KOPT-K1 (cell line): Measurements from ENCODE around the gene LY6G5C.

Experiments
- H3K27ac ChIP-seq: fragments of 200-600 bp; sonication (generic); 2 replicates; pipeline ENCODE4 v1.5.1; 2016; ENCODE audit warnings: antibody characterized with exemption, mild to moderate bottlenecking, low read depth, low read length; ENCODE audit not compliant: poor library complexity, severe bottlenecking
- H3K36me3 ChIP-seq: fragments of 200-600 bp; sonication (generic); 2 replicates; pipeline ENCODE4 v1.5.1; 2017; ENCODE audit warnings: antibody characterized with exemption, mild to moderate bottlenecking, low read length, moderate library complexity; ENCODE audit not compliant: insufficient read depth
- H3K9me3 ChIP-seq: fragments of 200-600 bp; sonication (generic); 2 replicates; pipeline ENCODE4 v1.5.1; 2017; ENCODE audit warnings: antibody characterized with exemption, low read length, mild to moderate bottlenecking; ENCODE audit not compliant: insufficient read depth, poor library complexity, severe bottlenecking

The LY6G5C gene

DNA sequence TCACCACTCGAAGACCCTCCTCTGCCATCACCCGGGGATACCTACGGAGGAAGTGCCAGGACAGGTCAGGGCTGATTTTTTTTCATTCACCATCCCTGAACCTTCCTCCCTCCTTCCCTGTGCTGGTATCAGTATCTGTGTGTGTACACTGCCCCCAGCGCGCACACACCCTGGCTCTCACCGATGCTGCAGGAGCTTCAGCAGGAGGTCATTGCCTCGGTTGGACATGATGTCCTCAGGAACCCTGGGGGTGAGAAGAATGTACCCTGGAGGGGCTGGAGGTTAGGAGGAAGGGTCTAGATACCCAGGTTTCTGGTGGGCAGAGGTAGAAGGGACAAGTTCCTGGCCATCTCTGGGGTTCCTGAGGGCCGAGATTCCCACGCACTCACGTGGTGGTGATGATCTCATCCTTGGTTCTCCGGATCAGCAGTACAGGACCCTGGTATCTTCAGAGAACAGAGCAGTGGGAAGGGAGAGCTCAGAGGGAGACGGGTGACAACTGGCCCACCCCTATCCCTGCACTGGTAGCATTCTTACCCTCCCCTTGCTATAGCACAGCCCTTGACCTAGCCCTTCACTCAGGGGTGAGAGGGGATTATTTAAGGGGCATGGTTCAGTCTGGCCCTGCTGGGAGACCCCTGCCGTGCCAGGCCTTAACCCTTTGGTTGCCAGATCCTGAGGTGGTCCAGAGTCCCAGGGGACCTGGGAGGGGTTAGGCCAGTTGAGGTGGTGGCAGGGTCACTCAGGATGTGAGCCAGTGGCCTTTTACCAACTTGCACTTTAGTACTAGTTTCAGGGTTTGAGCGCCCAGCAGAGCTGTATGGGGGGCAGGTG, 7.2 kb upstream of the LY6G5C start:
- Histone ChIP-seq H3K27ac (no peak overlapping the region), H3K36me3 (peaks cover 97% of the 10 kb centered on the region), H3K9me3 (no peaks in the 10 kb centered on the region)

DNA sequence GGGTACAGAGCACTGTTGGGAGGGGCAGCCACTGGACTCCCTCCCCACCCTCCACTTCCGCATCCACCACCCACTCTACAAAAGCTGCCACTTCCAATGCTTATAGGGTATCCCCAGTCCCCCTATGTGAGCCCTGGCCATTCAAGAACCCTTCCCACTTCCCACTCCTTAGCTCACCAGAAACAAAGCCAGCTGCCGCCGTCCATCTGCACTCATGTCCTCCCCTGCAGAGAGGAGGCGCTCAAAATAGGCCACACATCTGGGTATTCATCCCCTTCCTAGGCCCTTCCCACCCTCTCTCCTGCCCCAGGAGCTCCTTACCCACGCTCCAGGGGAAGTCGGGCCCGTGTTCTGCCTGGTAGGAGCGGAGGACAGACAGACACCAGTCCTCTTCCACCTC, 6.5 kb upstream of the LY6G5C start:
- Histone ChIP-seq H3K36me3 (peaks cover 92% of the 10 kb centered on the region), H3K27ac (no peak overlapping the region), H3K9me3 (no peaks in the 10 kb centered on the region)

- H3K27ac ChIP-seq = no peak overlapping the region
- H3K36me3 ChIP-seq = peaks cover 83% of the 10 kb centered on the region
These were observed 5.6 kb upstream of the LY6G5C start for GRCh38 chr6:31686483-31686882.

DNA sequence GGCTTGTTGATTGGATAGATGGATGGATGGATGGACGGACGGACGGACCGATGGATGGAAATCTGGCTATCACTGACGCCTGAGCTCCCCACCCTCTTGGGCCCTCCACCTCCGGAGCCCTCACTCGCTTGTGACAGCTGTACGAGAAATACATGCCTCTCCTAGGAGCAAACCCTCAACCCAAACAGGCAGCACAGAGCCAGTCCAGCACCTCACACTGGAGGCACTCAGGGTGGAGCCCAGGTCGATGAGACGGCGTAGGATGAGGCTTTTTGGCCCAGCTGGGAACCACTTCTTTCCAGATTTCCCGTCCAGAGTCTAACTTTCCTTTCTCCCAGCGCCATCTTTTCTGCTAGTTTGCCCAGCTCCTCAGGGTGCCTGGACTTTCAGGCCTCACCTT, 2.7 kb upstream of the LY6G5C start:
- H3K27ac ChIP-seq = no peak overlapping the region
- peaks cover 55% of the 10 kb centered on the region for H3K36me3 ChIP-seq
- no peaks in the 10 kb centered on the region for H3K9me3 ChIP-seq

More at GRCh38 chr6:31686483-31686882, 5.6 kb upstream of the LY6G5C start:
- H3K9me3 ChIP-seq = no peaks in the 10 kb centered on the region

DNA sequence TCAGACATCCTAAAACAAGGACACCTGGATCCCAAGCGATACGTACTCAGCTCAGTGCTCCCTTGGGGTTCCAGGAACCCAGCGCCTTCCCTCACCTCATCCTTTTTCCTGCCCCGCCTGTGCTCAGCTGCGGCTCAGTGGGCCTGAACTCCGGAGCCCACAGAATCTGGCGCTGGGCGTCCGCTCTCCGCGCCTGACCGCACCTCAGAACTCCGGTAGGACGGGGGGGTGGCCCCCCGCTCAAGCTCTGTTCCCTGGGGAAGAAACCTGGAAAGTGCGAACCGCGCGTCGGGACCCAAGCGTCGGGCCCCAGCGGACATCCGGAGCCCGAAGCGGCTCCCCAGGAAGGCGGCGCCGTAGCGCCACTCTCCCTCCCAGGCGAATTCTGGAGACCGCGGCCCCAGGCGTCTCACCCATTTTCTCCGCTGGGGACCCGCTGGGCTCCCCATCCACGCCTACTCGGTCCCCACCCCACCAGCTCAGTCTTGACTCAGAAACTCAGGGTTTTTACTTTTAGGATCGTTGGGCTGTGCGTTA, 336 bp upstream of the LY6G5C start:
- Histone ChIP-seq H3K9me3 (no peaks in the 10 kb centered on the region), H3K27ac (no peak overlapping the region), H3K36me3 (peaks cover 31% of the 10 kb centered on the region)

DNA sequence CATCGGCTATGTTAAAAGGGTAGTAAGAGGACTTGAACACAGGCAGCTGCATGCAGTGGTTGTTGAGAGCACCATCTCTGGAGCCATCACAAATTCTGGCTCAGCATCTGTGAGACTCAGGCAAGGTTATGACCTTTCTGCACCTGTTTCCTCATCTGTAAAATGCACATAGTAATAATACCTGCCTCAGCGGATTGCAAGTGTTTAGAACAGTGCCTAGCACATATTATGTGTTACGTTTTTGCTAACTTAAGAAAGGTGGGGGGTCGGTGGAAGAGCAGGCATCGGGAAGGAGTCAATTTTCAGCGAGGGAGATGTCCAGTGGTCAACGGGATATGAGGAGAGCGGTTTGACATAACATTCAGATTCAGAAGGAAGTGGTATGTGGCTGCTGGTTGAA, 2.9 kb downstream of the LY6G5C start:
- Histone ChIP-seq H3K9me3 (no peaks in the 10 kb centered on the region), H3K27ac (no peak overlapping the region), H3K36me3 (peaks cover 21% of the 10 kb centered on the region)

DNA sequence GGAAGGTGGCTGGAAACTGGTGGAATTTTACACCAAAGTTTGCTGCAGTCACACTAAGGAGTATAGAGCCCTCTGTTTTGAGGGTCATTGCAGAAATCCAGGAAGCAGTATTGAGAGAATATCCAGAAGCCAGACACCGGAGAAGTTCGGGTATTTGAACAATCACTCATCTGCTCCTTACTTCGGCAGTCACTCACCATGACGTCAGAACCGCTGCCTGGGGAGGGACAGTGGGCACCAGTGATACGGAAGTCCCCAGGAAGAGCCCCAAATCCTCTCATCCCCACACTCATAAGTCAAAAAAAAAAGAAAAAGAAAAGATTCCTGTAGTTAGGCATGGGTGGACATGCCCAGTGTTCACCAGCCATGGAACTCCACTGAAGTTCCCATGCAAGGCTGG, 4.0 kb downstream of the LY6G5C start:
- H3K27ac ChIP-seq = no peak overlapping the region
- peaks cover 31% of the 10 kb centered on the region for H3K36me3 ChIP-seq
- no peaks in the 10 kb centered on the region for H3K9me3 ChIP-seq

GRCh38 chr6:31676322-31676903, 4.5 kb downstream of the LY6G5C start:
- Histone ChIP-seq H3K27ac (no peak overlapping the region), H3K9me3 (no peaks in the 10 kb centered on the region), H3K36me3 (peaks cover 35% of the 10 kb centered on the region)

GRCh38 chr6:31669676-31670075, 11.2 kb downstream of the LY6G5C start, which contains the start of gene LY6G5B:
Gene LY6G5B, plus strand, starts transcription at chr6:31669976. Its CDS starts 975 bp downstream, at chr6:31670951.
- Histone ChIP-seq H3K36me3 (peaks cover 77% of the 10 kb centered on the region), H3K27ac (no peak within 1 kb of the TSS)

DNA sequence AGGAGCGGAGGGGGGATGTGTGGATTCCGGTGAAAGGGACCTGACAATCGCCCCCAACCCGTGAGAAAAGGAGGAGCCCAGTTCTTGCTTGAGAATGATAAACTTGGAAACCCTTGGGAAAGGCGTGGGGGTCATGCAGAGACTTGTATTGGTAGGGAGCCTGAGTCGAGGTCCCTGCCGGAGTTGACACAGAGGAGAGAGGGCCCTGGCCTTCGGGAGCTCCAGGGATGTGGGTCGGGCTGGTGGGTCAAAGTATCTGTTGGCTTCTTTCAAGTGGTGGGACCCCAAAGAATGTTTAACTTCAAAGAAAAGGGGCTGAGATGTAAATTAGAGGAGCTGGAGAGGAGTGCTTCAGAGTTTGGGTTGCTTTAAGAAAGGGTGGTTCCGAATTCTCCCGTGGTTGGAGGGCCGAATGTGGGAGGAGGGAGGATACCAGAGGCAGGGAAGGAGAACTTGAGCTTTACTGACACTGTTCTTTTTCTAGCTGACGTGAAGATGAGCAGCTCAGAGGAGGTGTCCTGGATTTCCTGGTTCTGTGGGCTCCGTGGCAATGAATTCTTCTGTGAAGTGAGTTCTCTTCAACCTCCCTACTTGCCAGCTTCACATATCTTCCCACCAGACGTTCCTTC, 14.4 kb downstream of the LY6G5C start:
- Histone ChIP-seq H3K36me3 (peaks cover 76% of the 10 kb centered on the region), H3K27ac (peak overlapping the region; percentile 96), H3K9me3 (no peaks in the 10 kb centered on the region)

More at GRCh38 chr6:31669676-31670075, 11.2 kb downstream of the LY6G5C start, which contains the start of gene LY6G5B:
- no peaks in the 10 kb centered on the region for H3K9me3 ChIP-seq

DNA sequence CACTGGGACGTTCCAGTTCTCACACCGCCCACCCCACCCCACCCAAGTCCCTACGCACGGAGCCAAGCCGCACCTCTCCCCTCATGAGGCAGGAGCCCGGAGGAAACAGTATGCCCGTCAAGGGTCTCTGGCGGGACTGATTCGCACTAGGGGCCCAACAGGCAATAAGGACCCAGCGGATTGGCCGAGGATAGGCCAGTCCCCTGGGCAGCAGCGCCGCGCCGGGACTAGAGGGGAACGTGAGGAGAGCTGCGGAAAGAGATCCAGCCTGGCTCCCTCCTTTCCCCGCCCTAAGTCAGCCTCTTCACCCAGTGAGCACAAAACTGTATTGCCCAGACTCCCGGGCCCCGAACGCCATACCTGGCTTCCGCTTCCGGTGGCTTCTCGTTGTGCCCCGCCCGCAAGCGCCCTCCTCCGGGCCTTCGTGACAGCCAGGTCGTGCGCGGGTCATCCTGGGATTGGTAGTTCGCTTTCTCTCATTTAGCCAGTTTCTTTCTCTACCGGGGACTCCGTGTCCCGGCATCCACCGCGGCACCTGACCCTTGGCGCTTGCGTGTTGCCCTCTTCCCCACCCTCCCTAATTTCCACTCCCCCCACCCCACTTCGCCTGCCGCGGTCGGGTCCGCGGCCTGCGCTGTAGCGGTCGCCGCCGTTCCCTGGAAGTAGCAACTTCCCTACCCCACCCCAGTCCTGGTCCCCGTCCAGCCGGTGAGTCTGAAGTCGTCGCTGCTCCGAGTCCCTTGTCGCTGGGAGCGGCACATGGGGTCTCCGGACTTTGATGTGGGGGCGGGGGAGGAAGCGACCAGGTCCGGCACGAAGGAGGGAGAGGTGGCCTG, 15.1 kb downstream of the LY6G5C start, which contains the start of gene CSNK2B:
CSNK2B (plus strand) TSS at position 580 of the 836 bp plus-strand sequence. CDS start 752 bp downstream, outside the sequence.
- Histone ChIP-seq H3K36me3 (peaks cover 72% of the 10 kb centered on the region), H3K27ac (peak within 1 kb of the TSS; percentile 96), H3K9me3 (no peaks in the 10 kb centered on the region)

- H3K36me3 ChIP-seq = peaks cover 64% of the 10 kb centered on the region
- peak within 1 kb of the TSS; percentile 96 for H3K27ac ChIP-seq
- H3K9me3 ChIP-seq = no peaks in the 10 kb centered on the region
These were observed 15.9 kb downstream of the LY6G5C start, which contains the start of gene GPANK1 for GRCh38 chr6:31664790-31665500. Gene GPANK1, minus strand, starts transcription at chr6:31664997. Its CDS starts 519 bp downstream, at chr6:31664478.

GRCh38 chr6:31663961-31664789, 16.7 kb downstream of the LY6G5C start:
- H3K27ac ChIP-seq = peak overlapping the region; percentile 96
- H3K36me3 ChIP-seq = peaks cover 60% of the 10 kb centered on the region
- no peaks in the 10 kb centered on the region for H3K9me3 ChIP-seq
